Lower leg skin (tissue), 3 donors: ENCODE measurements around the gene TLX1.

ENCODE experiments used
- CTCF ChIP-seq, 3 donors: fragments of 450-650 bp; IDR thresholded peaks; one replicate each; pipeline ENCODE4 v1.5.1; 2016; ENCODE audit warnings: antibody characterized with exemption in 3 of 3, mild to moderate bottlenecking in 3 of 3, moderate library complexity in 2 of 3
- POLR2A ChIP-seq, 2 donors: fragments of 450-650 bp; IDR thresholded peaks; one replicate each; pipeline ENCODE4 v1.6.1; 2016 to 2017; ENCODE audit warnings: antibody characterized with exemption in 2 of 2, mild to moderate bottlenecking in 1 of 2, moderate library complexity in 1 of 2

GRCh38 chr10:101087376-101087775, 43.7 kb upstream of the TLX1 start:
- TF ChIP-seq POLR2A (IDR thresholded peaks at IDR 0.05) (no peak), CTCF (IDR thresholded peaks at IDR 0.05) (no peak)
